Caco-2 (cell line): Measurements from ENCODE around the gene CHEK2. TPM values are rescaled to one million over a fixed set of nuclear protein-coding genes. Genes with fewer than 3 reads are reported as not detected.

Experiments
- BruUV-seq: library from RNA; stranded (reverse); fragments of 400-500 nt; replicated peaks from 2 replicates; lab custom pipeline; 2021; lab: Mats Ljungman, UMichigan
- CTCF ChIA-PET: fragments of 300-600 bp; sonication (Branson Sonifier 250); formaldehyde crosslinking; loops from one replicate; lab custom pipeline; 2022; ENCODE audit warnings: antibody characterized with exemption; lab: Charles Lee
- POLR2A ChIA-PET: fragments of 300-600 bp; sonication (Branson Sonifier 250); formaldehyde crosslinking; loops from one replicate; lab custom pipeline; 2022; ENCODE audit warnings: antibody characterized with exemption; lab: Charles Lee
- DNase-seq, 2 experiments: peaks; one replicate each; pipeline versions ENCODE4 v3.0.0 to v3.0.0-alpha.2; 2020 to 2022
- H3K27me3 ChIP-seq: replicated peaks from 2 replicates; pipeline ENCODE4 v1.6.0; 2011; ENCODE audit warnings: low read length; ENCODE audit not compliant: control insufficient read depth, insufficient read depth
- H3K36me3 ChIP-seq: 2 replicates; pipeline ENCODE4 v1.5.1; 2011; ENCODE audit warnings: low read length; ENCODE audit not compliant: control insufficient read depth, insufficient read depth
- H3K4me1 ChIP-seq: fragments of 250-450 bp; sonication (Bioruptor Pico); 2 replicates; pipeline ENCODE4 v1.5.1; 2020; ENCODE audit warnings: mild to moderate bottlenecking
- H3K4me3 ChIP-seq: 2 replicates; pipeline ENCODE4 v1.5.1; 2011; ENCODE audit warnings: low read depth, mild to moderate bottlenecking, control low read depth, low read length
- H3K9me3 ChIP-seq: fragments of 250-450 bp; sonication (Bioruptor Pico); 2 replicates; pipeline ENCODE4 v1.5.1; 2020; ENCODE audit warnings: mild to moderate bottlenecking, moderate library complexity
- H3K27ac Mint-ChIP-seq: one replicate; pipeline ENCODE4 v1.8.0; 2022; ENCODE audit warnings: mixed read lengths; ENCODE audit not compliant: unreplicated experiment
- H3K27me3 Mint-ChIP-seq: one replicate; pipeline ENCODE4 v1.8.0; 2022; ENCODE audit warnings: mixed read lengths; ENCODE audit not compliant: insufficient read depth, unreplicated experiment
- H3K36me3 Mint-ChIP-seq: one replicate; pipeline ENCODE4 v1.8.0; 2022; ENCODE audit warnings: mild to moderate bottlenecking, mixed read lengths; ENCODE audit not compliant: insufficient read depth, unreplicated experiment
- H3K4me1 Mint-ChIP-seq: one replicate; pipeline ENCODE4 v1.8.0; 2022; ENCODE audit warnings: low read depth, mixed read lengths; ENCODE audit not compliant: unreplicated experiment
- H3K4me3 Mint-ChIP-seq: one replicate; pipeline ENCODE4 v1.8.0; 2022; ENCODE audit warnings: mild to moderate bottlenecking, moderate library complexity, mixed read lengths; ENCODE audit not compliant: unreplicated experiment
- H3K9me3 Mint-ChIP-seq: one replicate; pipeline ENCODE4 v1.8.0; 2022; ENCODE audit warnings: mixed read lengths; ENCODE audit not compliant: unreplicated experiment
- intact Hi-C: fragments of 100-400 bp; cut with micrococcal nuclease; formaldehyde crosslinking; loops from one replicate; pipeline ENCODE4 v1.10.0; 2022; ENCODE audit not compliant: unreplicated experiment
- total RNA-seq: library from RNA; stranded (reverse); gene quantifications from 2 replicates; pipeline ENCODE4 v1.2.3, GENCODE V29; 2022
- TF ChIP-seq, protein P1 (sequence below), 2 experiments: fragments of 200-600 bp in 1 of 2; IDR thresholded peaks; 1 replicate in 1 of 2; 2 replicates in 1 of 2; pipeline versions ENCODE4 v1.5.1 to v1.8.0; 2011 to 2022; ENCODE audit warnings: antibody characterized with exemption in 1 of 2, control low read depth in 1 of 2, inconsistent platforms in 1 of 2, low read depth in 1 of 2, low read length in 1 of 2, mild to moderate bottlenecking in 1 of 2, moderate library complexity in 1 of 2; ENCODE audit not compliant: insufficient read depth in 1 of 2, severe bottlenecking in 1 of 2, unreplicated experiment in 1 of 2

CHEK2 gene
- total RNA-seq, 1 experiment from 2014 or later = 38.0 TPM

DNA sequence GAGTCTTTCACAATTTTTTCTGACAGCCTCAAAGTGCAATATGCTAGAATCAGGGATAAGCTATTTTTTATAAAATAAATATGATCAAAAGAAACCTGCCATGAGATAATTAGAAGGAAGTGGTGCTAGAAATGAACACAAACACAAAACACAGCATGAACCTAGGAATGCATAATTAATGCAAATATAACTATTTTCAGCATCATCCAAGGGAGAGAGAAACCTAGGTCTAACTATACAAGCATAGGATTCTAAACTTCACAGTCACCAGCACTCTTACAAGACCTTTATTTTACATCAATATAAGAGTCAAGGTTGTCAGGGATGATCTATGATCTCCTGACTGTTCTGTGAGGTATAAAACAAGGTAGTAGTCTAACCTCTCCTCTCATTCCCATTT lies 91.2 kb downstream of the CHEK2 start:
- Histone ChIP-seq H3K4me3 (no peak overlapping the region), H3K4me1 (no peaks in the 10 kb centered on the region), H3K9me3 (0 out of 2 replicates have a peak, but pooled peaks cover 5% of the 10 kb centered on the region), H3K27me3 (no peaks in the 10 kb centered on the region), H3K36me3 (no peaks in the 10 kb centered on the region)
- H3K27ac Mint-ChIP-seq = no peak overlapping the region
- intact Hi-C loops = no loop called here
- no TSS peak for BruUV-seq
- CTCF ChIA-PET = no interaction called here
- H3K4me3 Mint-ChIP-seq = no peak overlapping the region
- H3K4me1 Mint-ChIP-seq = no peaks in the 10 kb centered on the region
- POLR2A ChIA-PET = no interaction called here
- H3K9me3 Mint-ChIP-seq = no peaks in the 10 kb centered on the region
- TF ChIP-seq, protein P1, sequence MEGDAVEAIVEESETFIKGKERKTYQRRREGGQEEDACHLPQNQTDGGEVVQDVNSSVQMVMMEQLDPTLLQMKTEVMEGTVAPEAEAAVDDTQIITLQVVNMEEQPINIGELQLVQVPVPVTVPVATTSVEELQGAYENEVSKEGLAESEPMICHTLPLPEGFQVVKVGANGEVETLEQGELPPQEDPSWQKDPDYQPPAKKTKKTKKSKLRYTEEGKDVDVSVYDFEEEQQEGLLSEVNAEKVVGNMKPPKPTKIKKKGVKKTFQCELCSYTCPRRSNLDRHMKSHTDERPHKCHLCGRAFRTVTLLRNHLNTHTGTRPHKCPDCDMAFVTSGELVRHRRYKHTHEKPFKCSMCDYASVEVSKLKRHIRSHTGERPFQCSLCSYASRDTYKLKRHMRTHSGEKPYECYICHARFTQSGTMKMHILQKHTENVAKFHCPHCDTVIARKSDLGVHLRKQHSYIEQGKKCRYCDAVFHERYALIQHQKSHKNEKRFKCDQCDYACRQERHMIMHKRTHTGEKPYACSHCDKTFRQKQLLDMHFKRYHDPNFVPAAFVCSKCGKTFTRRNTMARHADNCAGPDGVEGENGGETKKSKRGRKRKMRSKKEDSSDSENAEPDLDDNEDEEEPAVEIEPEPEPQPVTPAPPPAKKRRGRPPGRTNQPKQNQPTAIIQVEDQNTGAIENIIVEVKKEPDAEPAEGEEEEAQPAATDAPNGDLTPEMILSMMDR (IDR thresholded peaks at IDR 0.05; ENCODE audit: insufficient read depth in 1 of 2, low read depth in 1 of 2, low read length in 1 of 2, severe bottlenecking in 1 of 2, unreplicated experiment in 1 of 2) = no peak
- DNase-seq = no peak
- no peaks in the 10 kb centered on the region for H3K36me3 Mint-ChIP-seq
- no peaks in the 10 kb centered on the region for H3K27me3 Mint-ChIP-seq

- Mint-ChIP-seq H3K36me3 (no peaks in the 10 kb centered on the region), H3K27me3 (no peaks in the 10 kb centered on the region), H3K9me3 (no peaks in the 10 kb centered on the region), H3K4me3 (no peak overlapping the region), H3K4me1 (no peaks in the 10 kb centered on the region), H3K27ac (no peak overlapping the region)
- no peak overlapping the region for H3K4me3 ChIP-seq
- no peaks in the 10 kb centered on the region for H3K4me1 ChIP-seq
- H3K27me3 ChIP-seq = no peaks in the 10 kb centered on the region
- intact Hi-C loops = no loop called here
- H3K9me3 ChIP-seq = 0 out of 2 replicates have a peak, but pooled peaks cover 5% of the 10 kb centered on the region
- no peaks in the 10 kb centered on the region for H3K36me3 ChIP-seq
- ChIA-PET POLR2A (no interaction called here), CTCF (no interaction called here)
- BruUV-seq = no TSS peak
- TF ChIP-seq, protein P1 (IDR thresholded peaks at IDR 0.05; ENCODE audit: insufficient read depth in 1 of 2, low read depth in 1 of 2, low read length in 1 of 2, severe bottlenecking in 1 of 2, unreplicated experiment in 1 of 2) = no peak
- no peak for DNase-seq
Observed at GRCh38 chr22:28648792-28649191, 92.8 kb downstream of the CHEK2 start.

DNA sequence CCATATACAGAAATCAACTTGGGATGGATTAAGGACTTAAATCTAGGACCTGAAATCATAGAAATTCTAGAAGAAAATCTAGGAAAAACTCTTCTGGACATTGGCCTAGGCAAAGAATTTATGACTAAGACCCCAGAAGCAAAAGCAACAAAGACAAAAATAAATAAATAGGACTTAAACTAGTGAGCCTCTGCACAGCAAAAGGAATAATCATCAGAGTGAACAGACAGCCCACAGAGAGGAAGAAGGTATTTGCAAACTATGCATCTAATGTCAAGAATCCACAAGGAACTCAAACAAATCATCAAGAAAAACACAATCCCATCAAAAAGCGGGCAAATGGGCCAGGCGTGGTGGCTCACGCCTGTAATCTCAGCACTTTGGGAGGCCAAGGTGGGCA lies 94.4 kb downstream of the CHEK2 start:
- no peaks in the 10 kb centered on the region for H3K27me3 ChIP-seq
- Mint-ChIP-seq H3K9me3 (no peaks in the 10 kb centered on the region), H3K36me3 (no peaks in the 10 kb centered on the region), H3K27me3 (no peaks in the 10 kb centered on the region), H3K4me1 (no peaks in the 10 kb centered on the region), H3K27ac (no peak overlapping the region), H3K4me3 (no peak overlapping the region)
- TF ChIP-seq, protein P1 (IDR thresholded peaks at IDR 0.05; ENCODE audit: insufficient read depth in 1 of 2, low read depth in 1 of 2, low read length in 1 of 2, severe bottlenecking in 1 of 2, unreplicated experiment in 1 of 2) = no peak
- POLR2A ChIA-PET = no interaction called here
- CTCF ChIA-PET = interaction anchor here (0.6 kb wide), 1 partner anchor 30 kb away, joined by 4 read pairs; no protein-coding TSS in a partner anchor
- no peaks in the 10 kb centered on the region for H3K4me1 ChIP-seq
- intact Hi-C loops = no loop called here
- H3K4me3 ChIP-seq = no peak overlapping the region
- DNase-seq = no peak
- H3K9me3 ChIP-seq = 0 out of 2 replicates have a peak, but pooled peaks cover 1% of the 10 kb centered on the region
- BruUV-seq = no TSS peak
- H3K36me3 ChIP-seq = no peaks in the 10 kb centered on the region
